ENCODE measurements around the gene CYREN. TPM values are rescaled to one million over a fixed set of nuclear protein-coding genes. Genes with fewer than 3 reads are reported as not detected.
A peak's percentile ranks its signal among the peaks of the same experiment; 100 is the strongest.

The CYREN gene
- total and polyA plus RNA-seq, 2 of the 13 experiments (the other 11 are each of a cell fraction or from before 2014, with no cell fraction given), result 20.7 to 60.7 TPM

DNA sequence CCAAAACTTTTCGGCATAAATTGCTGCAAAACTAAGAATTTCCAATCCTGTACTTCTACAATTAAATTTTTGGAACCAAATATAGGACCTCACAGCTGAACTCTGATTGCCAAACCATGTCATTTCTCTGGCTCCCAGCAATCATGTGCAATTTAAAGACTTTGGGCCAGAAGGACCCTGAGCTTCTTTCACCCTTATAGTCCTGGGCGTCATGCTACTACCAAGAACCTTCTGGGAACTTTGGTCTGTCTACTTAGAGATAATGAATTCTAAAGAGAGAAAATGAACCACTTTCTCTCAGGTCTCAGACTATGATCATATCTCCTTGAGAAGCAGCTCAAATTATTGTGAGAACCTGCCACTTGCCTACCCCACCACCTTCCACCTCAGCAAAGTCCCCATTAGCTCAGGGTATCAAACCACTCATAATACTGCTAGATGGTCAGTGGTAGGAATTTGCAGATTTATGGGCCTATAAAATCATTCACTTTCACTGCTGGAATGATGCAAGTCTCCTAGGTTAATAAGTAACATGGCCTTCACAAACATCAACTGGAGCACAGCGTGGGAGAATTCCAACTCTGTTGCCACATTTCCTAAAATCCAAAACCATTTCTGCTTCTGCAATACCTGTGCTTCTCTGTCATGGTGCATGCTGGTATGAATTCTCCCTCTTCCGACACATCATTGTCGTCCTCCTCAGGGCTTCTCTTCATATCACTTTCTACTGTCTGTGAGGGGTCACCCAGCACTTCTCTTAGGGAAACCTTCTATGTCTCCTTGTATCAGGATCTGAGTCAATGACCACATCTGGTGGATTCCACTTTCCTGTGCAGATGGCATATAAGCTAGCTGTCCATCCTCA, 47.4 kb upstream of the CYREN start (continued):
- TF ChIP-seq, protein P1, sequence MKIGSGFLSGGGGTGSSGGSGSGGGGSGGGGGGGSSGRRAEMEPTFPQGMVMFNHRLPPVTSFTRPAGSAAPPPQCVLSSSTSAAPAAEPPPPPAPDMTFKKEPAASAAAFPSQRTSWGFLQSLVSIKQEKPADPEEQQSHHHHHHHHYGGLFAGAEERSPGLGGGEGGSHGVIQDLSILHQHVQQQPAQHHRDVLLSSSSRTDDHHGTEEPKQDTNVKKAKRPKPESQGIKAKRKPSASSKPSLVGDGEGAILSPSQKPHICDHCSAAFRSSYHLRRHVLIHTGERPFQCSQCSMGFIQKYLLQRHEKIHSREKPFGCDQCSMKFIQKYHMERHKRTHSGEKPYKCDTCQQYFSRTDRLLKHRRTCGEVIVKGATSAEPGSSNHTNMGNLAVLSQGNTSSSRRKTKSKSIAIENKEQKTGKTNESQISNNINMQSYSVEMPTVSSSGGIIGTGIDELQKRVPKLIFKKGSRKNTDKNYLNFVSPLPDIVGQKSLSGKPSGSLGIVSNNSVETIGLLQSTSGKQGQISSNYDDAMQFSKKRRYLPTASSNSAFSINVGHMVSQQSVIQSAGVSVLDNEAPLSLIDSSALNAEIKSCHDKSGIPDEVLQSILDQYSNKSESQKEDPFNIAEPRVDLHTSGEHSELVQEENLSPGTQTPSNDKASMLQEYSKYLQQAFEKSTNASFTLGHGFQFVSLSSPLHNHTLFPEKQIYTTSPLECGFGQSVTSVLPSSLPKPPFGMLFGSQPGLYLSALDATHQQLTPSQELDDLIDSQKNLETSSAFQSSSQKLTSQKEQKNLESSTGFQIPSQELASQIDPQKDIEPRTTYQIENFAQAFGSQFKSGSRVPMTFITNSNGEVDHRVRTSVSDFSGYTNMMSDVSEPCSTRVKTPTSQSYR (CRISPR knock-in tag; IDR thresholded peaks at IDR 0.05; ENCODE audit: borderline replicate concordance), result no peak
- TF ChIP-seq YEATS2 (CRISPR knock-in tag; IDR thresholded peaks at IDR 0.05; ENCODE audit: borderline replicate concordance) (no peak), ZNF468 (CRISPR knock-in tag; IDR thresholded peaks at IDR 0.05) (no peak), RFX5 (IDR thresholded peaks at IDR 0.05; ENCODE audit: low read depth, low read length) (no peak), SNAI1 (CRISPR knock-in tag; IDR thresholded peaks at IDR 0.05; ENCODE audit: borderline replicate concordance) (no peak), YEATS4 (CRISPR knock-in tag; IDR thresholded peaks at IDR 0.05; ENCODE audit: borderline replicate concordance) (peak; percentile 67), HMG20B (CRISPR knock-in tag; conservative IDR thresholded peaks at IDR 0.05) (no peak), ZNF326 (CRISPR knock-in tag; IDR thresholded peaks at IDR 0.05; ENCODE audit: borderline replicate concordance) (no peak), NFYB (CRISPR knock-in tag; IDR thresholded peaks at IDR 0.05) (no peak), ZNF773 (CRISPR knock-in tag; IDR thresholded peaks at IDR 0.05; ENCODE audit: borderline replicate concordance) (no peak), GATAD2A (CRISPR knock-in tag; IDR thresholded peaks at IDR 0.05) (peak; percentile 14; the same call in 1 of the 2 replicates)
- TF ChIP-seq, protein P2, sequence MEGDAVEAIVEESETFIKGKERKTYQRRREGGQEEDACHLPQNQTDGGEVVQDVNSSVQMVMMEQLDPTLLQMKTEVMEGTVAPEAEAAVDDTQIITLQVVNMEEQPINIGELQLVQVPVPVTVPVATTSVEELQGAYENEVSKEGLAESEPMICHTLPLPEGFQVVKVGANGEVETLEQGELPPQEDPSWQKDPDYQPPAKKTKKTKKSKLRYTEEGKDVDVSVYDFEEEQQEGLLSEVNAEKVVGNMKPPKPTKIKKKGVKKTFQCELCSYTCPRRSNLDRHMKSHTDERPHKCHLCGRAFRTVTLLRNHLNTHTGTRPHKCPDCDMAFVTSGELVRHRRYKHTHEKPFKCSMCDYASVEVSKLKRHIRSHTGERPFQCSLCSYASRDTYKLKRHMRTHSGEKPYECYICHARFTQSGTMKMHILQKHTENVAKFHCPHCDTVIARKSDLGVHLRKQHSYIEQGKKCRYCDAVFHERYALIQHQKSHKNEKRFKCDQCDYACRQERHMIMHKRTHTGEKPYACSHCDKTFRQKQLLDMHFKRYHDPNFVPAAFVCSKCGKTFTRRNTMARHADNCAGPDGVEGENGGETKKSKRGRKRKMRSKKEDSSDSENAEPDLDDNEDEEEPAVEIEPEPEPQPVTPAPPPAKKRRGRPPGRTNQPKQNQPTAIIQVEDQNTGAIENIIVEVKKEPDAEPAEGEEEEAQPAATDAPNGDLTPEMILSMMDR (CRISPR knock-in tag; IDR thresholded peaks at IDR 0.05), result no peak
- TF ChIP-seq, protein P3, sequence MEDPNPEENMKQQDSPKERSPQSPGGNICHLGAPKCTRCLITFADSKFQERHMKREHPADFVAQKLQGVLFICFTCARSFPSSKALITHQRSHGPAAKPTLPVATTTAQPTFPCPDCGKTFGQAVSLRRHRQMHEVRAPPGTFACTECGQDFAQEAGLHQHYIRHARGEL (CRISPR knock-in tag; IDR thresholded peaks at IDR 0.05), result no peak
- TF ChIP-seq, protein P4, sequence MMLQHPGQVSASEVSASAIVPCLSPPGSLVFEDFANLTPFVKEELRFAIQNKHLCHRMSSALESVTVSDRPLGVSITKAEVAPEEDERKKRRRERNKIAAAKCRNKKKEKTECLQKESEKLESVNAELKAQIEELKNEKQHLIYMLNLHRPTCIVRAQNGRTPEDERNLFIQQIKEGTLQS (CRISPR knock-in tag; IDR thresholded peaks at IDR 0.05), result peak; percentile 75
- TF ChIP-seq, protein P5, sequence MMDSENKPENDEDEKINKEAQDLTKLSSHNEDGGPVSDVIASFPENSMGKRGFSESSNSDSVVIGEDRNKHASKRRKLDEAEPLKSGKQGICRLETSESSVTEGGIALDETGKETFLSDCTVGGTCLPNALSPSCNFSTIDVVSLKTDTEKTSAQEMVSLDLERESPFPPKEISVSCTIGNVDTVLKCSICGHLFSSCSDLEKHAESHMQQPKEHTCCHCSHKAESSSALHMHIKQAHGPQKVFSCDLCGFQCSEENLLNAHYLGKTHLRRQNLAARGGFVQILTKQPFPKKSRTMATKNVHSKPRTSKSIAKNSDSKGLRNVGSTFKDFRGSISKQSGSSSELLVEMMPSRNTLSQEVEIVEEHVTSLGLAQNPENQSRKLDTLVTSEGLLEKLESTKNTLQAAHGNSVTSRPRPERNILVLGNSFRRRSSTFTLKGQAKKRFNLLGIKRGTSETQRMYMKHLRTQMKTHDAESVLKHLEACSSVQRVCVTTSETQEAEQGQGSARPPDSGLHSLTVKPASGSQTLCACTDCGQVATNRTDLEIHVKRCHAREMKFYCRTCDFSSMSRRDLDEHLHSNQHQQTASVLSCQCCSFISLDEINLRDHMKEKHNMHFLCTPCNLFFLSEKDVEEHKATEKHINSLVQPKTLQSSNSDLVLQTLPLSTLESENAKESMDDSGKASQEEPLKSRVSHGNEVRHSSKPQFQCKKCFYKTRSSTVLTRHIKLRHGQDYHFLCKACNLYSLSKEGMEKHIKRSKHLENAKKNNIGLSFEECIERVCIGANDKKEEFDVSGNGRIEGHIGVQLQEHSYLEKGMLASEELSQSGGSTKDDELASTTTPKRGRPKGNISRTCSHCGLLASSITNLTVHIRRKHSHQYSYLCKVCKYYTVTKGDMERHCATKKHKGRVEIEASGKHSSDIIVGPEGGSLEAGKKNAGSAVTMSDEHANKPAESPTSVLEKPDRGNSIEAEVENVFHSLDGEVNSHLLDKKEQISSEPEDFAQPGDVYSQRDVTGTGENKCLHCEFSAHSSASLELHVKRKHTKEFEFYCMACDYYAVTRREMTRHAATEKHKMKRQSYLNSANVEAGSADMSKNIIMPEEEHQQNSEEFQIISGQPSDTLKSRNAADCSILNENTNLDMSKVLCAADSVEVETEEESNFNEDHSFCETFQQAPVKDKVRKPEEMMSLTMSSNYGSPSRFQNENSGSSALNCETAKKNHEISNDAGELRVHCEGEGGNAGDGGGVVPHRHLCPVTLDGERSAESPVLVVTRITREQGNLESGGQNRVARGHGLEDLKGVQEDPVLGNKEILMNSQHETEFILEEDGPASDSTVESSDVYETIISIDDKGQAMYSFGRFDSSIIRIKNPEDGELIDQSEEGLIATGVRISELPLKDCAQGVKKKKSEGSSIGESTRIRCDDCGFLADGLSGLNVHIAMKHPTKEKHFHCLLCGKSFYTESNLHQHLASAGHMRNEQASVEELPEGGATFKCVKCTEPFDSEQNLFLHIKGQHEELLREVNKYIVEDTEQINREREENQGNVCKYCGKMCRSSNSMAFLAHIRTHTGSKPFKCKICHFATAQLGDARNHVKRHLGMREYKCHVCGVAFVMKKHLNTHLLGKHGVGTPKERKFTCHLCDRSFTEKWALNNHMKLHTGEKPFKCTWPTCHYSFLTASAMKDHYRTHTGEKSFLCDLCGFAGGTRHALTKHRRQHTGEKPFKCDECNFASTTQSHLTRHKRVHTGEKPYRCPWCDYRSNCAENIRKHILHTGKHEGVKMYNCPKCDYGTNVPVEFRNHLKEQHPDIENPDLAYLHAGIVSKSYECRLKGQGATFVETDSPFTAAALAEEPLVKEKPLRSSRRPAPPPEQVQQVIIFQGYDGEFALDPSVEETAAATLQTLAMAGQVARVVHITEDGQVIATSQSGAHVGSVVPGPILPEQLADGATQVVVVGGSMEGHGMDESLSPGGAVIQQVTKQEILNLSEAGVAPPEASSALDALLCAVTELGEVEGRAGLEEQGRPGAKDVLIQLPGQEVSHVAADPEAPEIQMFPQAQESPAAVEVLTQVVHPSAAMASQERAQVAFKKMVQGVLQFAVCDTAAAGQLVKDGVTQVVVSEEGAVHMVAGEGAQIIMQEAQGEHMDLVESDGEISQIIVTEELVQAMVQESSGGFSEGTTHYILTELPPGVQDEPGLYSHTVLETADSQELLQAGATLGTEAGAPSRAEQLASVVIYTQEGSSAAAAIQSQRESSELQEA (CRISPR knock-in tag; IDR thresholded peaks at IDR 0.05; ENCODE audit: not compliant biosample characterization), result no peak
